GM21786 (cell line): ENCODE results near the gene PRKCQ.
"Not testable (repeated sequence)": the region's sequence is repeated elsewhere in the genome, so short reads cannot be mapped to it uniquely, and the experiment has no call there.

ENCODE experiments used
- ATAC-seq: cut with Tn5 transposase; IDR thresholded peaks from one replicate; pipeline ENCODE4 v1.9.1; 2021; ENCODE audit not compliant: unreplicated experiment

Gene PRKCQ

GRCh38 chr10:6395606-6396005 lies 184.5 kb downstream of the PRKCQ start:
- ATAC-seq: no peak

- ATAC-seq: no peak
Measured at GRCh38 chr10:6394084-6394483, 186.0 kb downstream of the PRKCQ start.

GRCh38 chr10:6393168-6393567 lies 186.9 kb downstream of the PRKCQ start:
- ATAC-seq: no peak

GRCh38 chr10:6390213-6390845 lies 189.7 kb downstream of the PRKCQ start:
- ATAC-seq: no peak

- ATAC-seq: no peak
Measured at GRCh38 chr10:6388261-6388893, 191.7 kb downstream of the PRKCQ start.

GRCh38 chr10:6386960-6387359 lies 193.1 kb downstream of the PRKCQ start:
- no peak for ATAC-seq

GRCh38 chr10:6386346-6386745 lies 193.7 kb downstream of the PRKCQ start:
- no peak for ATAC-seq

- ATAC-seq: no peak
Measured at GRCh38 chr10:6385665-6386064, 194.4 kb downstream of the PRKCQ start.

GRCh38 chr10:6384847-6385246 lies 195.2 kb downstream of the PRKCQ start:
- no peak for ATAC-seq

- ATAC-seq: no peak
Measured at GRCh38 chr10:6384031-6384430, 196.0 kb downstream of the PRKCQ start.

- ATAC-seq: no peak
Measured at GRCh38 chr10:6383096-6383812, 196.8 kb downstream of the PRKCQ start.

- ATAC-seq: peak; percentile 75
Measured at GRCh38 chr10:6382081-6382480, 198.0 kb downstream of the PRKCQ start.

GRCh38 chr10:6380478-6380877 lies 199.6 kb downstream of the PRKCQ start:
- not testable (repeated sequence) for ATAC-seq

- ATAC-seq: no peak
Measured at GRCh38 chr10:6379015-6379776, 200.9 kb downstream of the PRKCQ start.
